Measurements from ENCODE around the gene GGACT.

GGACT gene

GRCh38 chr13:100549316-100549715, 39.3 kb downstream of the GGACT start:
- no peak for TF ChIP-seq ZFX (IDR thresholded peaks at IDR 0.05; ENCODE audit: borderline replicate concordance)
- TF ChIP-seq, protein P1, sequence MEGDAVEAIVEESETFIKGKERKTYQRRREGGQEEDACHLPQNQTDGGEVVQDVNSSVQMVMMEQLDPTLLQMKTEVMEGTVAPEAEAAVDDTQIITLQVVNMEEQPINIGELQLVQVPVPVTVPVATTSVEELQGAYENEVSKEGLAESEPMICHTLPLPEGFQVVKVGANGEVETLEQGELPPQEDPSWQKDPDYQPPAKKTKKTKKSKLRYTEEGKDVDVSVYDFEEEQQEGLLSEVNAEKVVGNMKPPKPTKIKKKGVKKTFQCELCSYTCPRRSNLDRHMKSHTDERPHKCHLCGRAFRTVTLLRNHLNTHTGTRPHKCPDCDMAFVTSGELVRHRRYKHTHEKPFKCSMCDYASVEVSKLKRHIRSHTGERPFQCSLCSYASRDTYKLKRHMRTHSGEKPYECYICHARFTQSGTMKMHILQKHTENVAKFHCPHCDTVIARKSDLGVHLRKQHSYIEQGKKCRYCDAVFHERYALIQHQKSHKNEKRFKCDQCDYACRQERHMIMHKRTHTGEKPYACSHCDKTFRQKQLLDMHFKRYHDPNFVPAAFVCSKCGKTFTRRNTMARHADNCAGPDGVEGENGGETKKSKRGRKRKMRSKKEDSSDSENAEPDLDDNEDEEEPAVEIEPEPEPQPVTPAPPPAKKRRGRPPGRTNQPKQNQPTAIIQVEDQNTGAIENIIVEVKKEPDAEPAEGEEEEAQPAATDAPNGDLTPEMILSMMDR (IDR thresholded peaks at IDR 0.05), result no peak
- H3K27ac ChIP-seq, result no peak overlapping the region

DNA sequence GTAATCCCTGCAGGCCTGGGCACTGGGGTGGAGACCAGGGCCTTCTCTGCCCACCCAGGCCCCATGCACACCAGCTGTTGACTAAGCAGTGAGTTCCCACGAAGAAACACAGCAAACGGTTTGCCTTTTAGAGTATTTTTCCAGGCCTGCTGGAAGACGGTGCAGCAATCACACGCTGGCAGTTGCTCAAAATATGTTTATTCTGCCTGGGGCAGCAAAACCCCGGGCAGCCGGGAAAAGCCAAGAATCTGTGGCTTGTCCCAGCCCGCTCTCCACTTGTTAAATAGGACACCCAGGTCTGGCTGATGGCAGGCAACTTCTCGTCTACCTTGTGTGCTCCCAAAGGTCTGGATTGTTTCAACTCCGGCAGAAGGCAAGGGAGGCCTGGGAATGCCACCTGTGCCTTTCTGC, 40.8 kb downstream of the GGACT start:
- TF ChIP-seq, protein P1 (IDR thresholded peaks at IDR 0.05), result no peak
- TF ChIP-seq ZFX (IDR thresholded peaks at IDR 0.05; ENCODE audit: borderline replicate concordance), result no peak
- H3K27ac ChIP-seq, result no peak overlapping the region

DNA sequence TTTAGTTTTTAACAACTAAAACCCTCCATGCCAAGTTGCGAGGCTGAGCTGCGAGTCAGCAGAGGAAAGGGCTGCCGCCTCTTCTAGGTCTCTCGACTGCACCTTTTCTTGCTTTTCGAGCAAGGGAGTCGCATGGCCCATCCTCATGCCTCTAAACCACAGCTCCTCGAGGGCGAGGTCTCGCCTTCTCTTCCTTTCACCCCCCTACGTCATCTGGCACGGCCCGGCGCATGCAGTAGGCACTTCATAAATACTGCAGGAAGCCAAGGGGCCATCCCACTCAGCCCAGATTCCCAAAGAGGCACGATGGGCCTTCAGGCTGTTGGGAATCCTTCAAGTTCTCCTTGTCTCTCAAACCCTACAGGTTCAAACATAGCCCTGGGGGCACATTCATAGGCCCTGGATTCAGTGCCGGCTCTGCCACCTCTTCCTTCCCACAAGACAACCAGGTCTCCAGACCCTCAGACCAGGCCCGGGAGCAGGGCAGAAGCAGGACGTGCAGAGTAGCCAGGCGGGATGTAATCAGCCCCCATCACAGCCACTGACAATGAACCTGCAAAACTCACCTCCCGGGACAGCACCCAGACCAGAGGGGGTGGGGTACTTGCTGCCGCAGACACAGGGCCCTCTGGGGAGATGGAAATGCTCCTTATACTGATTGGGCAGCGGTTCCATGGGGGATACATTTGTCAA, 41.7 kb downstream of the GGACT start:
- TF ChIP-seq, protein P1 (IDR thresholded peaks at IDR 0.05), result no peak
- TF ChIP-seq ZFX (IDR thresholded peaks at IDR 0.05; ENCODE audit: borderline replicate concordance), result no peak
- no peak overlapping the region for H3K27ac ChIP-seq

GRCh38 chr13:100545684-100546061, 42.9 kb downstream of the GGACT start:
- no peak overlapping the region for H3K27ac ChIP-seq
- TF ChIP-seq, protein P1 (IDR thresholded peaks at IDR 0.05), result no peak
- TF ChIP-seq ZFX (IDR thresholded peaks at IDR 0.05; ENCODE audit: borderline replicate concordance), result no peak

DNA sequence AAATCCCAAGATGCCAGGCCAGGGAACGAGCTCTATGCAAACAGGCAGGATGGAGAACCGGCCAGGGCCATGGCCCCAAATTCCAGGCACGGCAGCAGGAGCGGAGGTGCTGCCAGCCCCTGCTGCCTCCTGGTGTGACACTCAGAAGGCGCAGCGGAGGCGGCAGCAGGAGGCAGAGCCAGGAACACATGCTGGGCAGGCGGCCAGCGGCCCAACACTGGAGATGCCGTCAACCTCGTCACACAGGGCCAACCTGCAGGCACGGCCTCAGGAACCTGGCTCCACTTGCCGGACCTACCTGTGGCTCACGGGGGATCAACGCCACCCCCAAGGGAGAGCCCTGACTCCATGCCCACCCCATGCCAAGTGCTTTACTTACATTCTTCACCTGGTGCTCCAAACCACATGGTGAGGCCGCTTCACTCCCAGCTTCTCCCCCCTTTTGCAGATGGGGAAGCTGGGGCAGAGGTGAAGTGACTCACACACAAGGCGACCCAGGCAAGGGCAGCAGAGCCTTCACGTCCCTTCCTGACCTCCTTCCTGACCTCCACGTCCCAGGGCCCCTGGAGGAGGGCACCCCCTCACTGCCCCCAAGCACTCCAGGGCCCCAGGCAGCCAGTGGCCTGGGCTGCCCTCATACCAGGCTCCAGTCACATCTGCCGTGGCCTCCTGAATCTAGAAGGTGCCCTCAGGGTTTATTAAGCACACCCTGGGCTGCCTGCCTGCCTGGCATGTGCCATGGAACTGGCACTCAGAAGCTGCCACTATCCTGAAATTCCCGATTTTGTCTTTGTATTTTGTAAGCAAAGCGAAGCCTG, 43.5 kb downstream of the GGACT start:
- TF ChIP-seq ZFX (IDR thresholded peaks at IDR 0.05; ENCODE audit: borderline replicate concordance), result no peak
- TF ChIP-seq, protein P1 (IDR thresholded peaks at IDR 0.05), result no peak
- no peak overlapping the region for H3K27ac ChIP-seq

- H3K27ac ChIP-seq, result no peak overlapping the region
Measured at GRCh38 chr13:100543872-100544602, 44.6 kb downstream of the GGACT start.

More at GRCh38 chr13:100543872-100544602, 44.6 kb downstream of the GGACT start:
- no peak for TF ChIP-seq ZFX (IDR thresholded peaks at IDR 0.05; ENCODE audit: borderline replicate concordance)
- TF ChIP-seq, protein P1 (IDR thresholded peaks at IDR 0.05), result no peak

Measured in 22Rv1 (cell line).